OCI-LY3 (cell line): ENCODE measurements around the gene UTP3.

ENCODE experiments used
- H2AFZ ChIP-seq: fragments of 200-600, 300-600 bp; shearing (Covaris generic); 2 replicates; pipeline ENCODE4 v1.6.0; 2014; ENCODE audit warnings: antibody characterized with exemption, low read depth, low read length
- H3K27ac ChIP-seq: fragments of 200-600, 300-600 bp; sonication (generic); 2 replicates; pipeline ENCODE4 v1.5.1; 2014; ENCODE audit warnings: mild to moderate bottlenecking, low read length, moderate library complexity, mixed read lengths
- H3K27me3 ChIP-seq: fragments of 200-600, 300-600 bp; sonication (generic); 2 replicates; pipeline ENCODE4 v1.6.1; 2014; ENCODE audit warnings: low read depth, low read length, mixed read lengths
- H3K36me3 ChIP-seq: fragments of 200-600, 300-600 bp; sonication (generic); replicated peaks from 2 replicates; pipeline ENCODE3; 2014; ENCODE audit warnings: low read depth, low read length, mixed read lengths
- H3K4me1 ChIP-seq: fragments of 300-600, 200-600 bp; sonication (generic); 2 replicates; pipeline ENCODE4 v1.6.1; 2014; ENCODE audit warnings: low read length, mixed read lengths
- H3K4me2 ChIP-seq: fragments of 200-600, 300-600 bp; sonication (generic); 2 replicates; pipeline ENCODE4 v1.6.1; 2014; ENCODE audit warnings: low read length, mixed read lengths
- H3K4me3 ChIP-seq: fragments of 300-600, 200-600 bp; sonication (generic); 2 replicates; pipeline ENCODE4 v1.5.1; 2014; ENCODE audit warnings: antibody characterized with exemption, mild to moderate bottlenecking, low read length, moderate library complexity
- H3K79me2 ChIP-seq: fragments of 300-600, 200-600 bp; shearing (Covaris generic); 2 replicates; pipeline ENCODE4 v1.6.1; 2014; ENCODE audit warnings: mild to moderate bottlenecking, low read length, mixed read lengths
- H3K9ac ChIP-seq: fragments of 300-600, 200-600 bp; shearing (Covaris generic); 2 replicates; pipeline ENCODE4 v1.6.0; 2014; ENCODE audit warnings: mild to moderate bottlenecking, low read length, moderate library complexity
- H3K9me3 ChIP-seq: fragments of 200-600, 300-600 bp; shearing (Covaris generic); 2 replicates; pipeline ENCODE4 v1.6.1; 2014; ENCODE audit warnings: low read length, mixed read lengths; ENCODE audit not compliant: insufficient read depth
- H4K20me1 ChIP-seq: fragments of 200-600, 300-600 bp; sonication (generic); 2 replicates; pipeline ENCODE4 v1.6.1; 2016; ENCODE audit warnings: low read length, mixed read lengths; ENCODE audit not compliant: insufficient read depth
- EZH2phosphoT487 ChIP-seq: fragments of 200-600 bp; shearing (Covaris generic); IDR thresholded peaks from 2 replicates; pipeline ENCODE4 v1.6.1; 2018; ENCODE audit warnings: antibody characterized with exemption, mixed run types, low read depth
- TF ChIP-seq, protein P1 (sequence below): fragments of 200-600, 300-600 bp; sonication (generic); IDR thresholded peaks from 2 replicates; pipeline ENCODE4 v1.5.1; 2014; ENCODE audit warnings: antibody characterized with exemption, low read length, low read depth

UTP3 gene

DNA sequence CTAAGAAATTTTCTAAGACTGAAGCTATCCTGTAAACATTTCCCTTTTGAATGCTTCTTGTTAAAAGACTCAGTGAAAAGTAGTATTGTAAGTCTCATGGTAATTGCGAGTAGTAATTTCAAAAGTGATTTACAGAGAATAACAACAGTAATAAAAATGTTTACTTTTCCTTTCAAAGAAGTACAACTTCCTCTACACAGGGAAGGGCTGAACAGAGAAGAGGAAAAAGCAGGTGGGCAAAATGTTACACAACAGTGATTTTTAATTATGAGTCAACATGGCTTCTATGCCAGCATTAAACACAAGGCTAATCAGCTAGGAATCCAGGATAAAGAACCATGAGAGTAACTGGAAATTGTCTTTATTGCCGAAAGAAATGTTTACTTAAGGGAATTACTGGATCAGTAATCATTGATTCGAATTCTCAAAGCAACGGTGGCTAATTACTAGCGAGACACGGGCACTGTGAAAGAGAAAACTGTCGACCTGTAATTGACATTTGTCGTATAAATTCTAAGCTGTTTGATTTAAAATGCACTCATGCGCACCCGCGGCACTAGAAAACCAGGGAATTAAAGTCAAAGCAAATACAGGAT lies 15.4 kb downstream of the UTP3 start:
- no peaks in the 10 kb centered on the region for H3K36me3 ChIP-seq
- H3K79me2 ChIP-seq = peaks cover 29% of the 10 kb centered on the region
- peak overlapping the region; percentile 86 for H3K4me2 ChIP-seq
- TF ChIP-seq EZH2phosphoT487 = no peak
- TF ChIP-seq, protein P1, sequence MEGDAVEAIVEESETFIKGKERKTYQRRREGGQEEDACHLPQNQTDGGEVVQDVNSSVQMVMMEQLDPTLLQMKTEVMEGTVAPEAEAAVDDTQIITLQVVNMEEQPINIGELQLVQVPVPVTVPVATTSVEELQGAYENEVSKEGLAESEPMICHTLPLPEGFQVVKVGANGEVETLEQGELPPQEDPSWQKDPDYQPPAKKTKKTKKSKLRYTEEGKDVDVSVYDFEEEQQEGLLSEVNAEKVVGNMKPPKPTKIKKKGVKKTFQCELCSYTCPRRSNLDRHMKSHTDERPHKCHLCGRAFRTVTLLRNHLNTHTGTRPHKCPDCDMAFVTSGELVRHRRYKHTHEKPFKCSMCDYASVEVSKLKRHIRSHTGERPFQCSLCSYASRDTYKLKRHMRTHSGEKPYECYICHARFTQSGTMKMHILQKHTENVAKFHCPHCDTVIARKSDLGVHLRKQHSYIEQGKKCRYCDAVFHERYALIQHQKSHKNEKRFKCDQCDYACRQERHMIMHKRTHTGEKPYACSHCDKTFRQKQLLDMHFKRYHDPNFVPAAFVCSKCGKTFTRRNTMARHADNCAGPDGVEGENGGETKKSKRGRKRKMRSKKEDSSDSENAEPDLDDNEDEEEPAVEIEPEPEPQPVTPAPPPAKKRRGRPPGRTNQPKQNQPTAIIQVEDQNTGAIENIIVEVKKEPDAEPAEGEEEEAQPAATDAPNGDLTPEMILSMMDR = no peak
- peak overlapping the region; percentile 73 for H2AFZ ChIP-seq
- no peaks in the 10 kb centered on the region for H3K9me3 ChIP-seq
- H3K27ac ChIP-seq = peak overlapping the region; percentile 88
- H3K27me3 ChIP-seq = no peaks in the 10 kb centered on the region
- H3K9ac ChIP-seq = peak overlapping the region; percentile 82
- H3K4me3 ChIP-seq = peak overlapping the region; percentile 89
- H3K4me1 ChIP-seq = peaks cover 22% of the 10 kb centered on the region
- no peaks in the 10 kb centered on the region for H4K20me1 ChIP-seq

DNA sequence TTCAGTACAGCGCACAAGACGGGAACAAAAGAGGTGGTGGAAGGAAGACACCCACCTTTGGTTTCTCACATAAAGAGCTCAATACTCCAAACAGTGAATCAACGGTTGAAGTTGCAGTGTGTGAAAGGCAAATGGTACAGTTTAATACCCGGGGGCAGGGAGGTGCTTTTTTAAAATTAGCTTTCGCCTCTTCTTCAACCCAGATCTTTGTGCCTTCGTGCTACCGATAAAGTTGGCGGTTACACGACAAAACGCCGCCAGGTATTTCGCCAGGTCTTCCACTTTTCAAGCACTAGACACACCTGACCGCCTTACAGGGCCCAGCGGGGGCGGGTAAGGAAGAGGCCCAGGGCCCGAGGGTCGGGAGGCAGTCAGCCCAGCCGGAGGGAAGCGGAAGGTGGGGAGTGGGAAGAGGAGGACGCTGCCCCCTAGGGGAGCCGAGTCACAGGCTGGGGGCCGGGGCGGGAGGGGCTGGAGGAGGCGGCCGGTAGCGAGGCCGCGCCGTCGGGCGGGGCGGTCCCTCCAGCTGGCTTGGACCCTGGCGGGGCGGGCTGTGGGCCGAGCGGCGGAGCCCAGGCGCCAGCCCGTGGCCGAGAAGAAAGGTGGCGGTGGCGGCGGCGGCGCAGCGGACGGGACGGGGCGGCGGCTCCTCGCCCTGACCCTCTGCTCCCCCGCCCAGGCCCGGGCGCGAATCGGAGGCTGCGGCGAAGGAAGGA lies 16.0 kb downstream of the UTP3 start:
- peak overlapping the region; percentile 73 for H2AFZ ChIP-seq
- H3K9me3 ChIP-seq = no peaks in the 10 kb centered on the region
- H3K79me2 ChIP-seq = peaks cover 36% of the 10 kb centered on the region
- no peaks in the 10 kb centered on the region for H3K36me3 ChIP-seq
- no peak for TF ChIP-seq EZH2phosphoT487
- TF ChIP-seq, protein P1 = peak; percentile 55
- H3K4me2 ChIP-seq = peak overlapping the region; percentile 86
- H4K20me1 ChIP-seq = no peaks in the 10 kb centered on the region
- H3K27ac ChIP-seq = peak overlapping the region; percentile 88
- H3K4me3 ChIP-seq = peak overlapping the region; percentile 89
- peak overlapping the region; percentile 82 for H3K9ac ChIP-seq
- H3K4me1 ChIP-seq = peaks cover 24% of the 10 kb centered on the region
- no peaks in the 10 kb centered on the region for H3K27me3 ChIP-seq

DNA sequence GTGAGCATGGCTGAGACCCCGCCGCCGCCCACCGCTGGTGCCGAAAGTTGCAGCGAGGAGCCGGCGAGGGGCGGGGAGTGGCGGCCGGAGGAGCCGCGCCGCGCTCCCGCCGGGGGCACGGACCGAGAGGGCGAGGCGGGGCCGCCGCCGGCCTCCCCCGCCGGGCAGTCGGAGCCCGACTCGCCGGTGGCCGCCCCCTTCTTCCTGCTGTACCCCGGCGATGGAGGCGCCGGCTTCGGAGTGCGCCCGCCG lies 16.5 kb downstream of the UTP3 start:
- no peaks in the 10 kb centered on the region for H3K27me3 ChIP-seq
- peak overlapping the region; percentile 82 for H3K9ac ChIP-seq
- peaks cover 29% of the 10 kb centered on the region for H3K4me1 ChIP-seq
- no peaks in the 10 kb centered on the region for H4K20me1 ChIP-seq
- H3K9me3 ChIP-seq = no peaks in the 10 kb centered on the region
- H3K4me3 ChIP-seq = peak overlapping the region; percentile 89
- peaks cover 41% of the 10 kb centered on the region for H3K79me2 ChIP-seq
- no peak for TF ChIP-seq EZH2phosphoT487
- TF ChIP-seq, protein P1 = no peak
- peak overlapping the region; percentile 88 for H3K27ac ChIP-seq
- no peaks in the 10 kb centered on the region for H3K36me3 ChIP-seq
- 0 out of 2 replicates have a peak overlapping the region, but pooled peaks have one; percentile 72 for H2AFZ ChIP-seq
- peak overlapping the region; percentile 86 for H3K4me2 ChIP-seq

DNA sequence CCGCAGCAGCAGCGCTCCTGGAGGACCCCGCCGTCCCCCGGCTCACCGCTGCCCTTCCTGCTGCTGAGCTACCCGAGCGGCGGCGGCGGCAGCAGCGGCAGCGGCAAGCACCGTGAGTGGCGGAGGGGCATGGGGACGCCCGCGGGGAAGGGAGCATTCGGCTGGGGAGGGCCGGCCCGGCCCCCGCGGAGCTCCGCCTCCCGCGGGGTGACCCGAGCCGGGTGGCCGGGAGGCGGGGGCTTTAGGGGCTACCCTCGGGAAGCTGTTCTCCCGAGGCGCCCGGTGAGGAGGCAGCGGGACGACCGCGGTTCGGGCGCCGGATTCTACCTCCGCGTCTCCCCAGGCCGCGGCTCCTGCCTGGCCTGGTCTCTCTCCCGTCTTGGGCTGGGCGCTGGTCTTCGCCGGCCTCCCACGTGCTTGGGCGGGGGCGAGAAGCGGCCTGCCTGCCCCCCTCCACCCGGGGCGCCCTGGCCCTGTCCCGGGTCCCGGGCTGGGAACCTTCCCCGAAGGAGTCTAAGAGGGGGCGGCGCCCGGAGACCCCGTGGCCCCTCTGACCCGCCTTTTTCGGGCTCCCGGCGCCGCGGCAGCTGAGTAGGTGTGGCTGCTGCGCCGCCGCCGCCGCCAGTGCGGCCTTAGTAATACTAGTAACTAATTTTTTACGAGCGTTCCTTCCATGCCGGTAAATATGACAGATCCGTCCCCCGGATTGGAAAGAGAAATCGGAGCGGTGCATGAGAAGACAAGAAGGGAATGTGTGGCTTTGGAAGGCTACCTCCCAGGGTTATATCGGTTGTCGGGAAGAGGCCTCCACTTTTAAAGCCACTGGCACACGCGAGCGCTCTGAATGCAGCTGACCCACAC lies 17.1 kb downstream of the UTP3 start:
- no peak for TF ChIP-seq EZH2phosphoT487
- TF ChIP-seq, protein P1 = no peak
- peaks cover 31% of the 10 kb centered on the region for H3K4me1 ChIP-seq
- peak overlapping the region; percentile 88 for H3K27ac ChIP-seq
- no peaks in the 10 kb centered on the region for H4K20me1 ChIP-seq
- peak overlapping the region; percentile 72 for H2AFZ ChIP-seq
- peaks cover 46% of the 10 kb centered on the region for H3K79me2 ChIP-seq
- H3K4me2 ChIP-seq = peak overlapping the region; percentile 86
- H3K27me3 ChIP-seq = no peaks in the 10 kb centered on the region
- H3K36me3 ChIP-seq = no peaks in the 10 kb centered on the region
- H3K9me3 ChIP-seq = no peaks in the 10 kb centered on the region
- peak overlapping the region; percentile 89 for H3K4me3 ChIP-seq
- H3K9ac ChIP-seq = peak overlapping the region; percentile 82
